Measurements from ENCODE around the gene ZGRF1.

ZGRF1 gene

GRCh38 chr4:112593438-112594133, 43.1 kb downstream of the ZGRF1 start:
- H3K4me3 ChIP-seq (ENCODE audit: low read depth, low read length) = no peak overlapping the region
- DNase-seq (ENCODE audit: low read depth) = no peak
- no peak for TF ChIP-seq CTCF (IDR thresholded peaks at IDR 0.05; ENCODE audit: low read depth, low read length, missing control alignments)

GRCh38 chr4:112592717-112593116, 44.0 kb downstream of the ZGRF1 start:
- H3K4me3 ChIP-seq (ENCODE audit: low read depth, low read length) = no peak overlapping the region

GRCh38 chr4:112591593-112591992, 45.1 kb downstream of the ZGRF1 start:
- no peak for DNase-seq (ENCODE audit: low read depth)
- no peak overlapping the region for H3K4me3 ChIP-seq (ENCODE audit: low read depth, low read length)
- TF ChIP-seq CTCF (IDR thresholded peaks at IDR 0.05; ENCODE audit: low read depth, low read length, missing control alignments) = no peak

More at GRCh38 chr4:112592717-112593116, 44.0 kb downstream of the ZGRF1 start:
- DNase-seq (ENCODE audit: low read depth) = no peak
- no peak for TF ChIP-seq CTCF (IDR thresholded peaks at IDR 0.05; ENCODE audit: low read depth, low read length, missing control alignments)

- no peak overlapping the region for H3K4me3 ChIP-seq (ENCODE audit: low read depth, low read length)
- no peak for TF ChIP-seq CTCF (IDR thresholded peaks at IDR 0.05; ENCODE audit: low read depth, low read length, missing control alignments)
- no peak for DNase-seq (ENCODE audit: low read depth)
Measured at GRCh38 chr4:112589206-112589605, 47.5 kb downstream of the ZGRF1 start.

- H3K4me3 ChIP-seq (ENCODE audit: low read depth, low read length) = no peak overlapping the region
- DNase-seq (ENCODE audit: low read depth) = no peak
- no peak for TF ChIP-seq CTCF (IDR thresholded peaks at IDR 0.05; ENCODE audit: low read depth, low read length, missing control alignments)
Measured at GRCh38 chr4:112585977-112586736, 50.6 kb downstream of the ZGRF1 start.

GRCh38 chr4:112567536-112567935, 69.2 kb downstream of the ZGRF1 start:
- no peak for TF ChIP-seq CTCF (IDR thresholded peaks at IDR 0.05; ENCODE audit: low read depth, low read length, missing control alignments)
- DNase-seq (ENCODE audit: low read depth) = no peak
- H3K4me3 ChIP-seq (ENCODE audit: low read depth, low read length) = no peak overlapping the region
